Measurements from ENCODE around the gene EPS8L3. TPM values are rescaled to one million over a fixed set of nuclear protein-coding genes. Genes with fewer than 3 reads are reported as not detected.
"Not testable (repeated sequence)": the region's sequence is repeated elsewhere in the genome, so short reads cannot be mapped to it uniquely, and the experiment has no call there.

EPS8L3 gene
- total RNA-seq, 4 donors from 2014 or later: 0.19 TPM; not detected in 3

DNA sequence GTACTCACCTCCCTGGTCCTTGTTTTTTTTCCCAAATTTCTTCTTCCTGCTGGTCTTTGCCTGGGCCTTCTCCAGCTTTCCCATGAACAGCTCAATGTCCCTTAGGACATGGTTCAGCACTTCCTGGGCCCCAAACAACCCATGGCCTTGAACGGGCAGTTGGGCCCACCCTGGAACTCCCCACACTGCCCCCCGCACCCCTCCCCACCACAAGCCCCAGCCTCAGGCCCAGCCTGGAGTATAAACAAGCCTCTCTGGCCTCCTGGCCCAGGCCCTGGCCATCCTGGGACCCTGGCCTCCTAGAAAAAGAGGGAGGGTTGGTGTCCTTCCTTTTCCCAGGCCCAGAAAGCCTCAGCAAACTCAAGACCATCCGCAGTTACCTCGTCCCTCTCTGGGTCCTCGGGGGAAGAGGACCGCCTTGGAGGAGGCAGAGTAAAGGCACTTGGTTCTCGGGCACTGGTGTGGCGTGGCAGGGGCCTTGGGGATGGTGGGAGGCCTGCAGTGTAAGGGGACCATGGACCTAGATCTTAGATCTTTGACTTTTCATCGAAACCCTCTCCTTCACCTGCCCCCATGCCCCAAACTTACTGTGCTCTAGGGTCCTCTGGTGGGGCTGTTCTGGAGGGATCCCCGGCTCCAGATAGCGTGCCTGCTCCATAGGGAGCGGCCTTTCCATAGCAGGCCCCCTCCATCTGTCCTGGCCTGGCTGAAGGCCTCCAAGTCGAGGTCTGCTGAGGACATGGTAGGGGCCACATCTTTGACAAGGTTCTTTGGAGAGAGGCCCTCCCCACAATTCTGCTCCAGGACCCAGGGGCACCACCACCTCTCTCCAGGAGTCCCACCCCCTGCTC is 5.6 kb downstream of the EPS8L3 start:
- DNase-seq: no peak
- H3K27me3 ChIP-seq: no peaks in the 10 kb centered on the region
- H3K4me1 ChIP-seq: peaks cover 0 to 3% (median 2%) of the 10 kb centered on the region in 3 donors

DNA sequence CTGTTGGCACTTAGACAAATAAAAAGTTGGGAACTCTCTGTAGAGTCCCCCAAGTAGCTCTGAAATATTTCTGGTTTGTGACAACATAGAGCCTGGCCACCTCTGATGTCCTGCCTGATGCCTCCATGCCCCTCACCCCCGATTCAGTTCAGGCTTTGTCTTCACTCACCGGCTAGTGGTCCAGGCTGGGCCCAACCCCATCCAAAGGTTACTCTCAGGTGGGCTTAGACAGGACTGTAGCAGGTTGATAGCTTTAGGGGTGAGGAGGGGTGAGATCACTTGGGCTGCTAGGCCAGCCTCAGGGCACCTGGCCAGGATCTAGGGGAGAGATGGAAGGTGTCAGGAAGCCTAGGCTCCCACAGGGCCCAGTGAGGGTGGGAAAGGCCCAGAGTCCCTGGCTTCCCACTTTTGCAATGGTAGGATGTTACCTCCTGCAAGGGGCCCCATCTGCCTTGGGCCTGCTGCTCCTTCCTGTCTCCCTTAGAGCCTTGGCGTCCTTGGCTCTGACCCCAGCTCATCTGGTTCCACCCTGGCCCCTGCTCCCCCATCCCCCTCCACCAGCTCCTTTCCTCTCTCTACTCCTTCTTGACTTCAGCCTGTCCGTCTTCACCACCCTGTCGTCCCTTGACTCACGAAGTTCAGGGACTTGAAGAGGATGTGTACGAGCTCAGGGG is 6.7 kb downstream of the EPS8L3 start:
- Histone ChIP-seq H3K4me3 (no peak overlapping the region), H3K27me3 (no peaks in the 10 kb centered on the region), H3K27ac (no peak overlapping the region), H3K36me3 (no peaks in the 10 kb centered on the region), H3K9me3 (no peaks in the 10 kb centered on the region), H3K4me1 (no peaks in the 10 kb centered on the region)
- DNase-seq: no peak
- intact Hi-C loops (cut with DNase I): no loop called here
- TF ChIP-seq POLR2A (IDR thresholded peaks at IDR 0.05): no peak
- TF ChIP-seq CTCF (IDR thresholded peaks at IDR 0.05): no peak
- WGBS, 2 donors: 91 to 96% methylated on average over 5 to 6 of the region's 7 CpGs

More for the DNA sequence above, 5.6 kb downstream of the EPS8L3 start:
- no peak overlapping the region for H3K27ac ChIP-seq
- H3K36me3 ChIP-seq: no peaks in the 10 kb centered on the region
- TF ChIP-seq POLR2A (IDR thresholded peaks at IDR 0.05) (no peak), CTCF (IDR thresholded peaks at IDR 0.05) (no peak)
- no peaks in the 10 kb centered on the region for H3K9me3 ChIP-seq
- WGBS, 2 donors: 83 to 93% methylated on average over 6 to 12 of the region's 13 CpGs
- intact Hi-C loops (cut with DNase I): no loop called here
- no peak overlapping the region for H3K4me3 ChIP-seq

DNA sequence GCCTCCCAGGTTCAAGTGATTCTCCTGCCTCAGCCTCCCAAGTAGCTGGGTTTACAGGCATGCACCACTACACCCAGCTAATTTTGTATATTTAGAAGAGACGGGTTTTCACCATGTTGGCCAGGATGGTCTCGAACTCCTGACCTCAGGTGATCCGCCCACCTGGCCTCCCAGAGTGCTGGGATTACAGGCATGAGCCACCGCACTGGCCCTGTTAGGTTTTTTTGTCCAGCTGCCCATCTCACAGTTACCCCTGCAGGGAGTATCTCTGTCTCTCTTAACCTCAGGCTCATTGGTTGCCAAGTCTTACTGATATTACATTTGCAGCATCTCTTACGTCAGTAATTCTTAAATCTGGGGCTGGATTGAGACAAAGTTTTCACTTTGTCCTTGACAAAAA is 7.4 kb downstream of the EPS8L3 start:
- H3K4me1 ChIP-seq; H3K36me3 ChIP-seq; intact Hi-C loops (cut with DNase I); H3K27me3 ChIP-seq; H3K4me3 ChIP-seq; DNase-seq; H3K9me3 ChIP-seq; H3K27ac ChIP-seq: not testable (repeated sequence)
- WGBS, 2 donors: 93 to 94% methylated on average over 5 of the region's 5 CpGs

DNA sequence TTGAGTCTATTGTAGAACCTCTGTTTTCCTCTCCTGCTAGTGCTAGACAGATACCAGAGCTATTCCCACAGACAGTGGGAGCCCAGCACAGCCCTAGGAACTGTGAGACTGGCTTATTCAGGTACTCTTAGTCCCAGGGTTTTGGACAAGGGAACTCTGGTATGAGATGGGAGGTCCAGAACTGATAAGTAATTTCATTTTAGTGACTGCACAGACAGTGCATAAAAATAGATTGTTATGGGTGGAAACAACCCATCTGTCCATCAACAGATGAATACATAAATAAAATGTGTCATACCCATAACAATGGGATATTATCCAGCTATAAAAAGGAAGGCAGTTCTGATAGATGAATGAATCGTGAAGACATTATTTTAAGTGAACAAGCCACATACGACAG is 9.0 kb downstream of the EPS8L3 start:
- H3K4me1 ChIP-seq: no peaks in the 10 kb centered on the region
- H3K27me3 ChIP-seq: peaks cover 0 to 13% (median 0%) of the 10 kb centered on the region in 4 donors
- H3K36me3 ChIP-seq: no peaks in the 10 kb centered on the region
- no peak for DNase-seq
- no peak overlapping the region for H3K4me3 ChIP-seq
- H3K27ac ChIP-seq: no peak overlapping the region
- intact Hi-C loops (cut with DNase I): no loop called here
- no peaks in the 10 kb centered on the region for H3K9me3 ChIP-seq
- no peak for TF ChIP-seq POLR2A (IDR thresholded peaks at IDR 0.05)
- TF ChIP-seq CTCF (IDR thresholded peaks at IDR 0.05): no peak
- 59 to 65% methylated on average over 2 of the region's 2 CpGs for WGBS, 2 donors

GRCh38 chr1:109751531-109752260 is 12.0 kb downstream of the EPS8L3 start:
- H3K4me3 ChIP-seq: no peak overlapping the region
- 85 to 97% methylated on average over 8 to 11 of the region's 12 CpGs for WGBS, 2 donors
- no peak overlapping the region for H3K27ac ChIP-seq
- DNase-seq: no peak
- intact Hi-C loops (cut with DNase I): no loop called here
- H3K36me3 ChIP-seq: no peaks in the 10 kb centered on the region
- no peaks in the 10 kb centered on the region for H3K4me1 ChIP-seq
- H3K9me3 ChIP-seq: no peaks in the 10 kb centered on the region
- H3K27me3 ChIP-seq: peaks cover 0 to 20% (median 0%) of the 10 kb centered on the region in 4 donors
- TF ChIP-seq CTCF (IDR thresholded peaks at IDR 0.05) (no peak), POLR2A (IDR thresholded peaks at IDR 0.05) (no peak)

Data from esophagus squamous epithelium (tissue), 5 donors.